Progenitor cell of endocrine pancreas (in vitro differentiated cells): Measurements from ENCODE around the gene TMEM163. TPM values are rescaled to one million over a fixed set of nuclear protein-coding genes. Genes with fewer than 3 reads are reported as not detected.

ENCODE experiments used
- DNase-seq: peaks from one replicate; pipeline ENCODE4 v3.0.0; 2021; ENCODE audit warnings: low spot score; ENCODE audit not compliant: unreplicated experiment
- H3K27ac Mint-ChIP-seq: 2 replicates; pipeline ENCODE4 v1.8.0; 2021; ENCODE audit warnings: mild to moderate bottlenecking, moderate library complexity, mixed read lengths
- H3K27me3 Mint-ChIP-seq: 2 replicates; pipeline ENCODE4 v1.8.0; 2021; ENCODE audit warnings: mixed read lengths
- H3K36me3 Mint-ChIP-seq: 2 replicates; pipeline ENCODE4 v1.8.0; 2022; ENCODE audit warnings: mixed read lengths; ENCODE audit not compliant: insufficient read depth
- H3K4me1 Mint-ChIP-seq: 2 replicates; pipeline ENCODE4 v1.8.0; 2021; ENCODE audit warnings: low read depth, mixed read lengths
- H3K4me3 Mint-ChIP-seq: 2 replicates; pipeline ENCODE4 v1.8.0; 2021; ENCODE audit warnings: low read depth, mild to moderate bottlenecking, moderate library complexity, mixed read lengths
- H3K9me3 Mint-ChIP-seq: 2 replicates; pipeline ENCODE4 v1.8.0; 2021; ENCODE audit warnings: low read depth, mixed read lengths
- CTCF ChIP-seq: fragments of 200-600 bp; sonication (generic); IDR thresholded peaks from one replicate; pipeline ENCODE4 v1.5.0; 2021; ENCODE audit warnings: antibody characterized with exemption, mild to moderate bottlenecking; ENCODE audit not compliant: unreplicated experiment
- total RNA-seq: library from RNA; stranded (reverse); gene quantifications from 2 replicates; pipeline ENCODE4 v1.2.1, GENCODE V29; 2021

The TMEM163 gene
- total RNA-seq, 1 donor from 2014 or later: 3.8 TPM

DNA sequence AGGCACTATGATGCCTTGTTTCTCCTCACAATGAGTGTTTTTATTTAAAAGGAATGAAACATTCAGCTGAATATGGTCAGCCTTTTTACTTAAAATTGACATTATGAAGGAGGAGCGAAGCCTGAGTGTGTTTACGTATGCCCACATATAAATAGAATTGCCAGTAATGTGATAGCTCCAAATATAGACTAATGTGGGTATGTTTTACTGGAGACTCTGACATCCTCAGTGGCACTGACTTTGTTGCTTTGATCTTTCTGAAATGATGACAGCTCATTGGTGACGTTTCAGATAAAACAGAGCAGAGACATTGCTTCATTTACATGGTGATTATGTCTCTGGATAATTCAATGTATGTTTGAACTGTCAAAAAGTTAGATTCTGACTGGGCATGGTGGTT, 297.9 kb downstream of the TMEM163 start:
- Mint-ChIP-seq H3K4me1 (peaks cover 26% of the 10 kb centered on the region), H3K27ac (no peak overlapping the region), H3K27me3 (no peaks in the 10 kb centered on the region), H3K4me3 (no peak overlapping the region), H3K9me3 (no peaks in the 10 kb centered on the region), H3K36me3 (peaks cover 24% of the 10 kb centered on the region)
- no peak for DNase-seq
- no peak for TF ChIP-seq CTCF

DNA sequence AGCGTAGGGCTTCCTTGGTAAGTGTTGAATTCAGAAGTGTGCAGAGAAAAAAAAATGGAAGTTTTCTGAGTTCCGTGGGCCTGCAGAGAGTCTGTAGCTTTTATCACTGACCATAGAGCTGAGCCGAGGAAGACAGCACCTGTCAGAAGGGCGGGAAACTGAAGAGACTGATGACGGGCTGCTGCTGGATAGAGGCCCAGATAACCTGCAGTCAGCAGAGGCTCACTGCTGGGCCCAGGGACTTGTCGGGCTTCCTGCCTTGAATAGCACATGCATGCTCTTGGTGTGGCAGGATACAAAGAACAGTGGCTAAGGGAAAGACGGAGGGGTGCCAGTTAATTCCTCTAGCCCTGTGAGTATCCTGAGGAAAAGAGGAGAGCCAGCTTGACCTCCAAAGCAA, 298.5 kb downstream of the TMEM163 start:
- Mint-ChIP-seq H3K27me3 (no peaks in the 10 kb centered on the region), H3K9me3 (no peaks in the 10 kb centered on the region), H3K27ac (peak overlapping the region; percentile 71), H3K36me3 (peaks cover 23% of the 10 kb centered on the region), H3K4me1 (peaks cover 32% of the 10 kb centered on the region), H3K4me3 (no peak overlapping the region)
- TF ChIP-seq CTCF: no peak
- DNase-seq: no peak

DNA sequence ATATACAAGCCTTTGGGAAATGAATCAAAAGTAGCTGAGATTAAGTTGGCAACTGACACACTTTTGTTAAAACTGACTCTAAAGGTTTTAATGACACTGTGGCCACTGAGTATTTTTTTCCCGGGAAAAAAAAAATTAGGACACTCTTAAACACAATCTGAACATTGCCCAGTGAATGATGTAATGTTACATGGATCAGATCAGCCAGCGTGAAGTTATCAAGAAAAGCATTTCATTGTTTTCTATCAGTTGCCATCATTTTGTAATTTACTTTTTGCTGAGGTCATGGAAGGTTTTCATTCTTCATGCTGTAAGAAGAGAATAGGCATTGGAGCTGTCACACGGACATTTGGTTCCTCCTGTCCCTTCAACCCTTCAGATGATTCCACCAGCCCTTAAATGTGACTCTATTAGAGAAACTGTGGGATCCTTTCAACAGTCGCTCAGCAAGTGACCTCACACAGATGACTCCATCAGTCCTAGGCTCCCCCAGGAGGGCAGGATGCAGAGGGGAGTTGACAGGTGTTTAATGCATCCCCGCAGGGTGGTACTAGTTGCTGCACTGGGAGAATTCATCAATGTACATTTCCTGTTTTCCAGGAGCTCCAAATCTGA, 300.7 kb downstream of the TMEM163 start:
- DNase-seq: no peak
- Mint-ChIP-seq H3K36me3 (peaks cover 9% of the 10 kb centered on the region), H3K27me3 (no peaks in the 10 kb centered on the region)

DNA sequence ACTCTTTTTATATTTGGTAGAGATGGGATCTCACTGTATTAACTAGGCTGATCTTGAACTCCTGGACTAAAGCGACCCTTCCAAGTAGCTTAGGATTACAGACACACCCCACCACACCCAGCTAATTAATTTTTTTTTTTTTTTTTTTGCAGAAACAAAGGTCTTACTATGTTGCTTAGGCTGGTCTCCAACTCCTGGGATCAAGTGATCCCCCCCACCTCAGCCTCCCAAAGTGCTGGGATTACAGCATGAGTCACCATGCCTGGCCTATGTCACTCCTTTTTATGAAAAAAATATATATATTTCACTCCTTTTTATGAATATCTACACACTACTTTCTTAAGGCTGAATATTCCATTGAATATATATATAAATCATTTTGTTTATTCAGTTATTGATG, 302.2 kb downstream of the TMEM163 start:
- no peaks in the 10 kb centered on the region for H3K9me3 Mint-ChIP-seq
- H3K36me3 Mint-ChIP-seq: peaks cover 4% of the 10 kb centered on the region
- peak overlapping the region; percentile 32 for H3K4me3 Mint-ChIP-seq
- H3K4me1 Mint-ChIP-seq: peaks cover 65% of the 10 kb centered on the region
- DNase-seq: no peak
- no peak overlapping the region for H3K27ac Mint-ChIP-seq
- no peak for TF ChIP-seq CTCF
- H3K27me3 Mint-ChIP-seq: no peaks in the 10 kb centered on the region

More for the DNA sequence above, 300.7 kb downstream of the TMEM163 start:
- Mint-ChIP-seq H3K4me3 (no peak overlapping the region), H3K4me1 (peaks cover 52% of the 10 kb centered on the region), H3K27ac (no peak overlapping the region), H3K9me3 (no peaks in the 10 kb centered on the region)
- TF ChIP-seq CTCF: no peak

- Mint-ChIP-seq H3K9me3 (no peaks in the 10 kb centered on the region), H3K36me3 (peaks cover 4% of the 10 kb centered on the region), H3K4me3 (peak overlapping the region; percentile 32), H3K27ac (peak overlapping the region; percentile 26), H3K27me3 (no peaks in the 10 kb centered on the region), H3K4me1 (peaks cover 72% of the 10 kb centered on the region)
- no peak for DNase-seq
- no peak for TF ChIP-seq CTCF
Observed at GRCh38 chr2:134416018-134416417, 302.8 kb downstream of the TMEM163 start.
